ENCODE data around the gene SIDT2. TPM values are rescaled to one million over a fixed set of nuclear protein-coding genes. Genes with fewer than 3 reads are reported as not detected.

The SIDT2 gene
- total and polyA plus RNA-seq, 2 of the 4 experiments (the other 2 are of a cell fraction) = 7.3 to 30.3 TPM

GRCh38 chr11:117186431-117186761 lies 7.9 kb downstream of the SIDT2 start:
- H2BK120ac ChIP-seq (ENCODE audit: low read depth, low read length) = no peak overlapping the region
- no peak overlapping the region for H3K4ac ChIP-seq (ENCODE audit: low read depth, low read length)
- WGBS, 2 experiments (ENCODE audit: extremely low coverage in 2 of 2, insufficient read length in 1 of 2) = no CpG with 5 or more reads among the region's 4 CpGs
- H2AK5ac ChIP-seq (ENCODE audit: low read depth, low read length) = no peak overlapping the region
- H3K18ac ChIP-seq (ENCODE audit: low read depth, low read length) = no peak overlapping the region
- H3K36me3 ChIP-seq (ENCODE audit: control insufficient read depth, insufficient read depth, low read length) = peaks cover 64% of the 10 kb centered on the region
- BruUV-seq (replicated peaks) = no TSS peak
- no peak overlapping the region for H3K23ac ChIP-seq (ENCODE audit: low read depth, low read length)
- H2AK9ac ChIP-seq (replicated peaks; ENCODE audit: low read depth, low read length, poor library complexity) = no peak overlapping the region
- peaks cover 2% of the 10 kb centered on the region in 2 experiments; a peak in 3 of 4 replicates for H3K79me1 ChIP-seq (ENCODE audit: low read depth in 1 of 2, low read length in 2 of 2)
- no peaks in the 10 kb centered on the region for H3K9me3 ChIP-seq (ENCODE audit: control insufficient read depth, insufficient read depth, low read length)
- CTCF ChIA-PET = no interaction called here
- H2BK15ac ChIP-seq (ENCODE audit: low read depth, low read length) = no peak overlapping the region
- in situ Hi-C loops (cut with MboI; ENCODE audit: low sequenced_read_pairs) (no loop called here), intact Hi-C loops (cut with micrococcal nuclease) (no loop called here), dilution Hi-C loops (cut with HindIII; ENCODE audit: low sequenced_read_pairs, unreplicated experiment) (no loop called here)
- no peaks in the 10 kb centered on the region; the same call in 1 of the 2 replicates for H4K20me1 ChIP-seq (ENCODE audit: insufficient read depth, low read length)
- H4K8ac ChIP-seq (ENCODE audit: low read depth in 2 of 2, low read length in 2 of 2) = no peak overlapping the region
- POLR2A ChIA-PET (ENCODE audit: unreplicated experiment) = no interaction called here
- DNase-seq (no peak), ATAC-seq (ENCODE audit: low read depth) (no peak)
- no peak overlapping the region for H3K27ac ChIP-seq (ENCODE audit: insufficient read depth, low read length)
- no peak overlapping the region for H4K5ac ChIP-seq (ENCODE audit: low read depth, low read length)
- no peak overlapping the region for H4K91ac ChIP-seq (ENCODE audit: insufficient read depth, low read depth, low read length)
- no peaks in the 10 kb centered on the region for H3K9me1 ChIP-seq (ENCODE audit: insufficient read depth, low read length)
- no peak overlapping the region for H3K4me2 ChIP-seq (ENCODE audit: low read depth, low read length)
- no peak overlapping the region for H3K14ac ChIP-seq (replicated peaks; ENCODE audit: low read depth, low read length)
- no peak overlapping the region for H2AFZ ChIP-seq (replicated peaks; ENCODE audit: low read length, poor library complexity)
- no peak for TF ChIP-seq POLR2A (IDR thresholded peaks at IDR 0.05; ENCODE audit: low read depth, low read length)
- no peak for TF ChIP-seq RCOR1 (IDR thresholded peaks at IDR 0.05; ENCODE audit: insufficient replicate concordance, low read length)
- no peak for TF ChIP-seq NFE2L2 (IDR thresholded peaks at IDR 0.05; ENCODE audit: low read depth, low read length)
- TF ChIP-seq USF2 (IDR thresholded peaks at IDR 0.05; ENCODE audit: low read depth, low read length) = no peak
- TF ChIP-seq, protein P1, sequence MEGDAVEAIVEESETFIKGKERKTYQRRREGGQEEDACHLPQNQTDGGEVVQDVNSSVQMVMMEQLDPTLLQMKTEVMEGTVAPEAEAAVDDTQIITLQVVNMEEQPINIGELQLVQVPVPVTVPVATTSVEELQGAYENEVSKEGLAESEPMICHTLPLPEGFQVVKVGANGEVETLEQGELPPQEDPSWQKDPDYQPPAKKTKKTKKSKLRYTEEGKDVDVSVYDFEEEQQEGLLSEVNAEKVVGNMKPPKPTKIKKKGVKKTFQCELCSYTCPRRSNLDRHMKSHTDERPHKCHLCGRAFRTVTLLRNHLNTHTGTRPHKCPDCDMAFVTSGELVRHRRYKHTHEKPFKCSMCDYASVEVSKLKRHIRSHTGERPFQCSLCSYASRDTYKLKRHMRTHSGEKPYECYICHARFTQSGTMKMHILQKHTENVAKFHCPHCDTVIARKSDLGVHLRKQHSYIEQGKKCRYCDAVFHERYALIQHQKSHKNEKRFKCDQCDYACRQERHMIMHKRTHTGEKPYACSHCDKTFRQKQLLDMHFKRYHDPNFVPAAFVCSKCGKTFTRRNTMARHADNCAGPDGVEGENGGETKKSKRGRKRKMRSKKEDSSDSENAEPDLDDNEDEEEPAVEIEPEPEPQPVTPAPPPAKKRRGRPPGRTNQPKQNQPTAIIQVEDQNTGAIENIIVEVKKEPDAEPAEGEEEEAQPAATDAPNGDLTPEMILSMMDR (conservative IDR thresholded peaks at IDR 0.05; ENCODE audit: low read depth, low read length) = no peak
- TF ChIP-seq MAZ (IDR thresholded peaks at IDR 0.05; ENCODE audit: borderline replicate concordance, low read depth, low read length) = no peak
- no peak for TF ChIP-seq CHD1 (IDR thresholded peaks at IDR 0.05; ENCODE audit: low read depth, low read length)
- TF ChIP-seq RFX5 (IDR thresholded peaks at IDR 0.05; ENCODE audit: low read depth, low read length) = no peak
- TF ChIP-seq SMC3 (IDR thresholded peaks at IDR 0.05; ENCODE audit: low read depth, low read length) = no peak
- TF ChIP-seq RAD21 (IDR thresholded peaks at IDR 0.05; ENCODE audit: low read length) = no peak
- no peak for TF ChIP-seq ELK1 (IDR thresholded peaks at IDR 0.05; ENCODE audit: borderline replicate concordance, low read depth, low read length)
- no peak for TF ChIP-seq BHLHE40 (IDR thresholded peaks at IDR 0.05; ENCODE audit: low read depth, low read length)
- no peak for TF ChIP-seq MAFK (IDR thresholded peaks at IDR 0.05; ENCODE audit: low read depth, low read length)
- no peak for TF ChIP-seq CEBPB (IDR thresholded peaks at IDR 0.05; ENCODE audit: low read depth, low read length)
- TF ChIP-seq MXI1 (IDR thresholded peaks at IDR 0.05; ENCODE audit: borderline replicate concordance, low read depth, low read length) = no peak
- no peak for TF ChIP-seq FOS (IDR thresholded peaks at IDR 0.05; ENCODE audit: low read depth, low read length)
- H3K56ac ChIP-seq (ENCODE audit: extremely low read depth, insufficient read depth, low read length) = no peak overlapping the region
- no peak overlapping the region for H3K9ac ChIP-seq (ENCODE audit: low read depth, low read length)
- no peak overlapping the region for H2BK20ac ChIP-seq (ENCODE audit: low read depth, low read length)
- no peaks in the 10 kb centered on the region for H3K27me3 ChIP-seq (ENCODE audit: control insufficient read depth, insufficient read depth, low read length)
- H3K4me3 ChIP-seq (ENCODE audit: insufficient read depth, low read depth, low read length) = no peak overlapping the region
- H3K4me1 ChIP-seq (ENCODE audit: control insufficient read depth, insufficient read depth, low read length) = no peaks in the 10 kb centered on the region
- no peak overlapping the region for H2BK5ac ChIP-seq (ENCODE audit: low read depth, low read length, poor library complexity, severe bottlenecking)
